ENCODE results near the gene CFH.

- TF ChIP-seq EZH2 (IDR thresholded peaks at IDR 0.05) (no peak), POLR2AphosphoS5 (IDR thresholded peaks at IDR 0.05; ENCODE audit: borderline replicate concordance, low read depth, low read length) (no peak), FOXP2 (optimal IDR thresholded peaks at IDR 0.05; ENCODE audit: control extremely low read depth, extremely low read length, insufficient read depth) (no peak)
Observed at GRCh38 chr1:196628838-196629237, 23.0 kb upstream of the CFH start.
